Fibroblast of the aortic adventitia (primary cell): ENCODE measurements around the gene TMEM37. TPM values are rescaled to one million over a fixed set of nuclear protein-coding genes. Genes with fewer than 3 reads are reported as not detected.

Experiments used
- DNase-seq: peaks from one replicate; pipeline ENCODE4 v3.0.0-alpha.2; 2010; ENCODE audit warnings: low read depth
- H3K4me3 ChIP-seq: 2 replicates; pipeline ENCODE4 v1.5.1; 2011; ENCODE audit warnings: low read depth, mild to moderate bottlenecking, control low read depth, low read length, moderate library complexity
- CTCF ChIP-seq: IDR thresholded peaks from 2 replicates; pipeline ENCODE4 v1.5.1; 2011; ENCODE audit warnings: mild to moderate bottlenecking, low read length, control low read depth, inconsistent platforms; ENCODE audit not compliant: insufficient read depth
- total RNA-seq: library from RNA; depleted of rRNA; stranded (reverse); fragments of >200 nt; gene quantifications from 2 replicates; pipeline ENCODE4 v1.2.3, GENCODE V29; 2012; ENCODE audit warnings: low replicate concordance

TMEM37 gene
- total RNA-seq, 1 donor, result not detected

DNA sequence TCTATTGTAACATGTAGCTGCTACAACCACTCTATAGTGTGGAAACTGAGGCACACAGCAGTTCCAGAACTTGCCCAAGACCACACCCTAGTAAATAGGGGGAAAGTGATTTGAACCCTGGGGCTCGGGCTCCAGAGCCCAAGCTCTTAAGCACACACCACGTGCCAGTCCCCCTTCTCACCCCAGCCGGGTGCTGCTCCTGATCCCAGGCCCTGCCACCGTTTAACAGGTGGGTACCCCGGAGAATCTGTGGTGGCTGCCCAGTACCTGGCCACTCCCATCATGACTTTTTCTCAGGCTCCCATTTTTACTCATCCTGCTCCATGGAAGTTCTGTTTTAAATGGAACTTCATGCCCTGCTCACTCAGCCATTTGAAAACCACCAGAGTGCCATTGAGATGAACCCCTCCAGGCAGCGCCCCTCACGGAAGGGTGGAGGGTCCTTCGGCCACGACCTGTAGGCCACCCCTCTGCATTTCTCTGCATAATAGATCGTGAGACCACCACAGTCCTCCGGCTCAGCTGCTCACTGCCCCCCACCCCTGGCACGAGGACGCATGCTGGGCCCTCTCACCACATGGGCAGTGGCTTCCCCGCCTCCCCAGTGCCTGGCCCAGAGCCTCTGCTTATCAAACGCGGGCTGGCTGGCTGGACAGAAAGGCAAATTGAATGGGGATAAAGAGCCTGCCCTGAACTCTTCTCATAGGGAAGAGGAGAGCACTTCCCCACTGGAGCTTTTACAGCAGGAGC is 42.1 kb downstream of the TMEM37 start:
- no peak for TF ChIP-seq CTCF
- no peak overlapping the region for H3K4me3 ChIP-seq
- no peak for DNase-seq

DNA sequence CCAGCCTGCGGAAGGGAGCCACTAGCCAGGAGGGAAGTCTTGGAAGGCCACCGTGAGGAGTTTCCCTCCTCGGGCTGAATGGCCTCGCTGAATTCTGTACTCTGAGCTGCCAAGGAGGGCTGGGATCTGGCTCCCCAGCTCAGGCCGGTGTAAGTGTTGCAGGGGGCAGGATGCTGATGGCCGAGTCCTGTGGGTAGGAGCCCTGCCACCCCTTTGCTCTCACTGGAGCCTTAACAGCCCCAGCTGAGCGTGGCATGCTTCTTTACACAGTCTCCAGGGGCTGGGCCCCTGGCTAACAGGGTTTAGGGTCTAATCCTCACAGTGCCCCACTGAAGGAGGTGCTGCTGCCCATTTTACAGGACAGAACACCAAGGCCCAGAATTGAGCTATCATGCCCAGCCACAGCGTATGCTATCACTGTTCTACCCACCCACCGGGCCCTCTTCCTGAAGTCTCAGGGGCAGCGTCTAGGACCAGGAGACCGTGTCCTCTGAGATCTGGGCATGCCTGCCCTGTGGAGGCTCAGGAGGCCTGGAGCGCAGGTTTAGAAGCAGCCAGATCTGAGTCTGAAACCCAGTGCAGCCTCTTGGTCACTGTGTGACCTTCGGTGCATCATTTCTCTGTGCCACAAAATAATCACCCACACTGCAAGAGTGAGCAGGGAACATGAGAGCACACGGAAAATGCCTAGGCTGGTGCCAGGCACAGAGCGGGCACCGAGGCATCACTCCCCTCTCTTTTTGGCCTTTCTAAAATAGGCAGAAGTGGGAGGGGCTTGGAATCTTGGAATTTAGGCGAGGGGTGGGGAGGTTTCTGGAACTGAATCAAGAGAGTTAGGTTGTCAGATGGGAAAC is 42.9 kb downstream of the TMEM37 start:
- no peak for TF ChIP-seq CTCF
- no peak overlapping the region for H3K4me3 ChIP-seq
- no peak for DNase-seq

DNA sequence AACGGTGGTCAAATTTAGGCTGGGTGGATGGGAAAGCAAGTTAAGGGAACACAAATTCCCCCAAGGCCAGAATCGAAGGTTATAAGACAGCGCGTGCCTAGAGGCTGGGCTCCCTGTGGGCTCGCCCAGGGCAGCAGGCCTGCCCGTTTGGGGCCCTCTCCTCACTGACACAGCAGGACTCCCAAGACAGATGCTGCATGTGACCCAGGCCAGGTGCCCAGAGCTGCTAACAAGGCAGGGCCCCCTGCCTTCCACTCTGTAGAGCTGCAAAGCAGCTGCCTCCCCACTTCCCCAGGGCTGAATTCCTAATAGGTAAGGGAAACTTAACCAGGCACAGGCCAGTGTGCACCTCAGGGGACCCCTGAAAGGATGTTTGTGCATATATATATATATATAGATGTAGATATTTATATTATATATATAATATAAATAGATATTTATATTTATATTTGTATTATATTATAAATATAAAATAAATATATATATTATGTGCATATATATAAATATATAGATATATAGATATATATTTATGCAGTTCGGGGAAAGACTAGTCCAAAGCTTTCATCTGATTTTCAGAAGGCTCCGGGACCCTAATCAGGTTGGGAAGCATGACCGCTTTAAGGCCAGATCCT is 43.7 kb downstream of the TMEM37 start:
- no peak for DNase-seq
- TF ChIP-seq CTCF, result no peak

GRCh38 chr2:119475857-119476244 is 44.2 kb downstream of the TMEM37 start:
- no peak for DNase-seq
- H3K4me3 ChIP-seq, result no peak overlapping the region
- TF ChIP-seq CTCF, result no peak

More for the DNA sequence above, 43.7 kb downstream of the TMEM37 start:
- no peak overlapping the region for H3K4me3 ChIP-seq

GRCh38 chr2:119476301-119477112 is 44.9 kb downstream of the TMEM37 start:
- peak; percentile 93 for TF ChIP-seq CTCF
- peak; percentile 37 for DNase-seq
- no peak overlapping the region for H3K4me3 ChIP-seq

DNA sequence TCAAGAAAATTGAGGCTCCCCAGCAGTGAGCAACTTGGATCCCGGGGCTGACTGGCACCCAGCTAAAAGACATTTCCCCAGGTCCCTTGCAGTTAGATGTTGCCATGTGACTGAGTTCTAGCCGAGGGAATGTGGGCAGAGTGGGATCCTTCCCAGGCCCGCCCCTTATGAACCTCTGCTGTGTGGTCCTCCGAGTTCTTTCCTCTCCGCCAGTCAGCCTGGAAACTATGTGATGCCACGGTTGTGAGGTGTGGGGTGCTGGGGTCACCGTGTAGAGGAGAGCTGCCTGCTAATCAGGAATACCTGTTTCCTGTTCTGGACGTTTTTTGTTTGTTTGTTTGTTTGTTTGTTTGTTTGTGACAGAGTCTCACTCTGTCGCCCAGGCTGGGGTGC is 45.5 kb downstream of the TMEM37 start:
- DNase-seq, result no peak
- TF ChIP-seq CTCF, result no peak
- no peak overlapping the region for H3K4me3 ChIP-seq
